ENCODE measurements around the gene PRSS8. TPM values are rescaled to one million over a fixed set of nuclear protein-coding genes. Genes with fewer than 3 reads are reported as not detected.
"Not testable (repeated sequence)": the region's sequence is repeated elsewhere in the genome, so short reads cannot be mapped to it uniquely, and the experiment has no call there.

Gene PRSS8
- polyA plus RNA-seq, 3 donors from 2014 or later, result not detected

DNA sequence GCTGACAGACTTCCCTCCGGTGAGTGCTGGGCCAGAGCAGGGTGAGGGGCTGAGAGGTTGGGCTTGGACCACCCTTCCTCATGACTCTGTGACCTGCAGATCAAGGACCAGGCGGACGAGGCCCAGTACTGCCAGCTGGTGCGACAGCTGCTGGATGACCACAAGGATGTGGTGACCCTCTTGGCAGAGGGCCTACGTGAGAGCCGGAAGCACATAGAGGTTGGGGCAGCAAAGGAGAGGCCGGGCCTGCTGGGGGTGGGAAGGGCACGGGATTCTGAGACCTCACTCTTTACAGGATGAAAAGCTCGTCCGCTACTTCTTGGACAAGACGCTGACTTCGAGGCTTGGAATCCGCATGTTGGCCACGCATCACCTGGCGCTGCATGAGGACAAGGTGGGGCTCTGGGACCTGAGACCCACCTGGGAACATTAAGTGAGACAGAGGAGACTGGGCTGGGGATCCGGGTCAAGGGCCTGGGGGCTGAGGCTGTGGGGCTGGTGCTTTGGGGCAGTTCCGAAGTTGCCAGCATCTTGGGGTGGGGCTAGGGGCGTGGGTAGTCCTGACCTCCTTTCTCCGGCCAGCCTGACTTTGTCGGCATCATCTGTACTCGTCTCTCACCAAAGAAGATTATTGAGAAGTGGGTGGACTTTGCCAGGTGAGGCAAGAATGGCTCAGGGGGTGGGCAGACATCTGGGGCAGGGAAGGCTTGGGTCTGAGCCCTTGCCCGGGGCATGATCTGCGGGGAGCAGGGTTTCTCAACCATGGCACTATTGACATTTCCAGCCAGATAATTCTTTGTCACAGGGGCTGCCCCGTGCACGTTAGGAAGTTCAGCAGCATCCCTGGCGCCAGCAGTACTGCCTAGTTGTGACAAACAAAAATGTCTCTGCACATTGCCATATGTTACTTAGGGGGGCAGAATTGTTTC is 25.2 kb downstream of the PRSS8 start:
- H3K9me3 Mint-ChIP-seq, result no peaks in the 10 kb centered on the region
- H3K4me1 Mint-ChIP-seq, result peaks cover 16 to 17% of the 10 kb centered on the region in 2 donors
- DNase-seq, result no peak
- peaks cover 0 to 8% (median 4%) of the 10 kb centered on the region in 3 donors for H3K36me3 Mint-ChIP-seq
- peak overlapping the region in 4 of 5 donors; percentile 21 to 42 (median 32) for H3K4me3 Mint-ChIP-seq
- no peak overlapping the region for H3K27ac Mint-ChIP-seq
- peaks cover 0 to 3% (median 0%) of the 10 kb centered on the region in 3 donors for H3K27me3 Mint-ChIP-seq (ENCODE audit: low read depth in 3 of 3)

DNA sequence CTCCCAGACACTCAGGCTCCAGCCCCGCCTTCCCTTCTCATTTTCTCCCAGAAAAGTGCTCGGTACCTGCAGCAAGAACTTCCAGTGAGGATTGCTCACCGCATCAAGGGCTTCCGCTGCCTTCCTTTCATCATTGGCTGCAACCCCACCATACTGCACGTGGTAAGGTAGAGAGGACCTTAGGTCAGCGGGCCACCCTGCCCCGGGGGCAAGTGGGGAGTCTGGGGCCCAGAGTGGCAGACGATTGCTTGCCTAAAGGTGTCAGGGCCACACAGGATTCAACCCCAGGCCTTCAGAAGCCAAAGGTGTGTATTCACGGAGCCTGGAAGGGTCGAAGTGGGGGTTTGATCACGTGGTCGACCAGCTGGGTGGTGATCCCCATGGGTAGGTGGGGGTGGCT is 25.9 kb downstream of the PRSS8 start:
- peaks cover 0 to 3% (median 0%) of the 10 kb centered on the region in 3 donors for H3K27me3 Mint-ChIP-seq (ENCODE audit: low read depth in 3 of 3)
- DNase-seq, result no peak
- H3K4me3 Mint-ChIP-seq, result peak overlapping the region; percentile 76 to 81 (median 79)
- H3K4me1 Mint-ChIP-seq, result peaks cover 16 to 17% of the 10 kb centered on the region in 2 donors
- H3K9me3 Mint-ChIP-seq, result no peaks in the 10 kb centered on the region
- peaks cover 0 to 8% (median 4%) of the 10 kb centered on the region in 3 donors for H3K36me3 Mint-ChIP-seq
- H3K27ac Mint-ChIP-seq, result peak overlapping the region in 5 of 6 donors; percentile 23 to 73 (median 69)

DNA sequence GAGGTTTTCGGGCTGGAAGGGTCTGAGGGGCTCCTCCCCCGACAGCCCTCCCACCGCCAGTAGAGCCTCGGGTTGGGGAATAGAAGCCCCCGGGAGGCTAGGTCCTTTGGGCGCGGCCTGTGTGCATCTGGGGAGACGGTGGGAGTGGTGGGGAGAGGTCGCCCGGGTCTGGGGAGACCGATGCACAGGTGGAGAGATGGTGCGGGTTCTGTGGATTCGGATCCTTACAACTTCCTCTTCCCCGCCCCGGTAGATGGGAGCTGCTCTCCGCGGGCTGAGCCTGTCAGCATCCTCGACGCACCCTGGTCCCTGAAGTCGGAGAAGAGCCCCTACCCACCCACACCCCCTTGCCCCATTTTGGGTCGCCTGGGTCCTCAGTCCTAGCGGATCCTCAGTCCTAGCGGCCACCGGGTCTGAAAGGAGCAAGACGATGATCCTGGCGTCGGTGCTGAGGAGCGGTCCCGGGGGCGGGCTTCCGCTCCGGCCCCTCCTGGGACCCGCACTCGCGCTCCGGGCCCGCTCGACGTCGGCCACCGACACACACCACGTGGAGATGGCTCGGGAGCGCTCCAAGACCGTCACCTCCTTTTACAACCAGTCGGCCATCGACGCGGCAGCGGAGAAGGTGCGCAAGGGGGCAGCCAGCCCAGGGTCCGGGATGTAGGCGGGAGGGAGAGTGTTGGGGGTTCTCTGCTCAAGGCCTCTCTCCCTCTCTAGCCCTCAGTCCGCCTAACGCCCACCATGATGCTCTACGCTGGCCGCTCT is 26.6 kb downstream of the PRSS8 start:
- Mint-ChIP-seq H3K27ac (peak overlapping the region in 2 of 6 donors; percentile 69 to 71), H3K27me3 (ENCODE audit: low read depth in 3 of 3) (peaks cover 0 to 3% (median 0%) of the 10 kb centered on the region in 3 donors), H3K9me3 (no peaks in the 10 kb centered on the region), H3K4me3 (peak overlapping the region; percentile 76 to 81 (median 79)), H3K4me1 (peaks cover 16 to 17% of the 10 kb centered on the region in 2 donors), H3K36me3 (peaks cover 0 to 8% (median 4%) of the 10 kb centered on the region in 3 donors)
- DNase-seq, result no peak

DNA sequence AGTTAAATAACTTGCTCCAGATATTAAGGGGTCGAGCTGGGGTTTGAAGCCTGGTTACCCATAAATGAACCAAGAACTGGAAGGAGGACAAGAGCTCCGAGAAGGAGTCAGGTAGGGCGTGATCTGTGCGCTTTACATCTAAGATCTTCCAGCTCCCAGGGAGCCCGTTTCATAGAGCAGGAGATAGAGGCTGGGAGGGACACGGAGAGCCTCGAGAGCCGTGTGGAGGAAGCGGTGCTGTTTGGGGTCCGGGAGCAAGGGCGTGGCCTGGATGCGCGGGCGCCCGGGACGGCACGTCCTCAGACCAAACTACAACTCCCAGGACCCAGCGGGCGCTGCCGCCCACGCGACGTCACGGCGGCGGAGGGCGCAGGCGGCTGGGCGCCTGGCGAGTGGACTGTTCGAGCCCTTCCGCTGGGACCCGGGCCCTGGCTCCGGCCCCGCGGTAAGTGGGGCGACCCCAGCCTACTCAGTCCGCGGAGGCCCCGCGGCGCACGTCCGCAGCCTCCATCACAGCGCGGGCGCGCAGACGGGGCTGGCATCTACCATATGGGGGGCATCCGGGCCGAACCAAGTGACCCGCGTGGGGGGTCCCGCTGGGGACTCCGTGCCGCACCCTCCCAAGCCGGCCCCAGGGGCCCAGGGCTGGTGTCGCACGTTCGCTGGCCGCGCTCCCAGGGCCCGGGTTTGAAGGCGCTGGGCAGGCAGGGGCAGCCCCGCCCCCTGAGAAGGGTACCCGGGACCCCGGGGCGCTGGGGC is 27.3 kb downstream of the PRSS8 start, which contains the start of gene BCKDK:
TSS of gene BCKDK (plus strand) at position 352 of the 759 bp plus-strand sequence. CDS start 838 bp downstream, outside the sequence.
- peaks cover 0 to 5% (median 0%) of the 10 kb centered on the region in 3 donors for H3K27me3 Mint-ChIP-seq (ENCODE audit: low read depth in 3 of 3)
- peaks cover 0 to 8% (median 4%) of the 10 kb centered on the region in 3 donors for H3K36me3 Mint-ChIP-seq
- peak; percentile 41 to 47 (median 41) for DNase-seq
- peak within 1 kb of the TSS; percentile 47 to 81 (median 65) for H3K27ac Mint-ChIP-seq
- H3K4me1 Mint-ChIP-seq, result peaks cover 15 to 16% of the 10 kb centered on the region in 2 donors
- no peaks in the 10 kb centered on the region for H3K9me3 Mint-ChIP-seq
- H3K4me3 Mint-ChIP-seq, result peak within 1 kb of the TSS; percentile 80 to 89 (median 84)

DNA sequence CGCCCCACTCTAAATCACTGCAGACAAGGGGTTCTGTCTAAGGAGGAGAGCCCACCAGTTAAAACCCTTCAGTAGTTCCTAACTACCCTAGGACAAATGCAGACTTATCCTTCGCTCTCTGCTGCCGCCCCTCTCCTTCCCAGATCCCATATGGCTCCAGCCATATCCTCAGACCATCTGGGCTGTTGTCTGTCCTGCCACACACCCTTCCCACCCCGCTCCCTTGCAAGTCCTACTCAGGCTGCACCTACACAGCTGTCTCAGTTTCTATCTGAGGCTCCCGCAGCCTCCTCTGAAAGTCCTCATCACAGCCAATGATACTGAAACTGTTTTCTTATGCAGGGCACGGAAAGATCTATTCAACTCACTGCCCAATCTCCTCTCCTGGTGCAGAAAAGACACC is 28.1 kb downstream of the PRSS8 start:
- Mint-ChIP-seq H3K4me3 (peak overlapping the region; percentile 80 to 89 (median 84)), H3K27ac (peak overlapping the region in 5 of 6 donors; percentile 10 to 73 (median 47)), H3K9me3 (no peaks in the 10 kb centered on the region), H3K36me3 (peaks cover 0 to 7% (median 4%) of the 10 kb centered on the region in 3 donors), H3K4me1 (peaks cover 15 to 16% of the 10 kb centered on the region in 2 donors), H3K27me3 (ENCODE audit: low read depth in 3 of 3) (peaks cover 0 to 5% (median 2%) of the 10 kb centered on the region in 3 donors)
- DNase-seq, result no peak

DNA sequence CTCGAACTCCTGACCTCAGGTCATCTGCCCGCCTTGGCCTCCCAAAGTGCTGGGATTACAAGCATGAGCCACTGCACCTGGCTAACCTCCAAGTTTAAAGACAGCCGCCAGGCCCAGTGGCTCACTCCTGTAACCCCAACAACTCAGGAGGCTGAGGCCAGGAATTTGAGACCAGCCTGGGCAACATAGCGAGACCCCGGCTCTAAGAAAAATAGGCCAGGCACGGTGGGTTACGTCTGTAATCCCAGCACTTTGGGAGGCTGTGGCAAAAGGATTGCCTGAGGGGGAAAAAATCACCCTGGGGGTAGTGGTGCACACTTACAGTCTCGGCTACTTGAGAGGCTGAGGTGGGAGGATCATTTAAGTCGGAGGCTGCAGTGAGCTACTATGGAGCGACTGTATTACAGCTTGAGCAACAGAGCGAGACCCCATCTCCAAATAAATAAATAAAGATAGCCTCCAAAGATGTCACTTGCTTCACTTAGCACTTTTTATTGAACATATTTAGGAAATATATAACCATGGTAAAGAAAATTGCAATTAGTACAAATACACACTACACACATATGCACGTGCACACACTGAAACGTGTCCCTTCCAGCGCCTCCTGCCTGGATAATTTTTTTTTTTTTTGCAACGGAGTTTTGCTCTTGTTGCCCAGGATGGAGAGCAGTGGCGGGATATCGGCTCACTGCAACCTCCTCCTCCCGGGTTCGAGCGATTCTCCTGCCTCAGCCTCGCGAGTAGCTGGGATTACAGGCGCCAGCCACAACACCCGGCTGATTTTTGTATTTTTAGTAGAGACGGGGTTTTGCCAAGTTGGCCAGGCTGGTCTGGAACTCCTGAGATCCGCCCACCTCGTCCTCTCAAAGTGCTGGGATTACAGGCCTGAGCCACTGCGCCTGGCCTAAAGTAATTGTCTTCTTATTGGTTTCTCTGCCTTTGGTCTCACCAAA is 28.7 kb downstream of the PRSS8 start:
- Mint-ChIP-seq H3K27me3 (ENCODE audit: low read depth in 3 of 3) (peaks cover 0 to 5% (median 2%) of the 10 kb centered on the region in 3 donors), H3K4me1 (peaks cover 15 to 16% of the 10 kb centered on the region in 2 donors), H3K36me3 (peaks cover 0 to 6% (median 4%) of the 10 kb centered on the region in 3 donors), H3K4me3 (peak overlapping the region in 3 of 5 donors; percentile 80 to 84 (median 83)), H3K27ac (peak overlapping the region in 2 of 6 donors; percentile 10 to 47), H3K9me3 (no peaks in the 10 kb centered on the region)
- DNase-seq, result no peak

DNA sequence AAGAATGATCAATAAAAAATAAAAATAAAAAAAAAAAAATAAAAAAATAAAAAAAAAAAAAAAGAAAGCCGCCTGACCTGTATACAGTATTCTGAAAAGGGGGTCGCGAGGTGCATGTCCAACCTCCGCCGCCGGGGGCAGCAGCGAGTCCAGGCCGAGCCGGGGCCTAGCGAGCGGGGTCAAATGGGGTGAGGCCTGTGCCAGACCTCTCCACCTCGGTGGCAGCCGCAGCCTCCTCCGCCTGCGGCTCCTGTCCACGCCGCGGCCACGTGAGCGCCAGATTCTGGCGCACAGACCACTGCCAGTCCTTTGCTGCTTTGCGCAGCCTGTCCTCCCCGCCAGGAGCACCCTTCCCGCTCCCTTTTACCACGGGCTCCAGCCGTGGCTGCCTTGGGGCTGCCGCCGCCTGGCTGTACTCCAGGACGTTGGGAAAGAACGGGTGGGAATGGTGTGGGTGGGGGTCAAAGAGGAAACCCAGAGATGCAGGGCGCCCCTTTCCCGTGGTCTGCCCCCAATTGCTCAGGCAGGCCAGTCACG is 29.8 kb downstream of the PRSS8 start:
- Mint-ChIP-seq H3K9me3 (no peaks in the 10 kb centered on the region), H3K36me3 (peaks cover 0 to 6% (median 4%) of the 10 kb centered on the region in 3 donors), H3K27me3 (ENCODE audit: low read depth in 3 of 3) (peaks cover 1 to 7% (median 2%) of the 10 kb centered on the region in 3 donors), H3K4me1 (peaks cover 15 to 16% of the 10 kb centered on the region in 2 donors), H3K27ac (peak overlapping the region; percentile 39 to 84 (median 74)), H3K4me3 (peak overlapping the region; percentile 35 to 65 (median 58))
- peak; percentile 83 to 85 (median 84) for DNase-seq

DNA sequence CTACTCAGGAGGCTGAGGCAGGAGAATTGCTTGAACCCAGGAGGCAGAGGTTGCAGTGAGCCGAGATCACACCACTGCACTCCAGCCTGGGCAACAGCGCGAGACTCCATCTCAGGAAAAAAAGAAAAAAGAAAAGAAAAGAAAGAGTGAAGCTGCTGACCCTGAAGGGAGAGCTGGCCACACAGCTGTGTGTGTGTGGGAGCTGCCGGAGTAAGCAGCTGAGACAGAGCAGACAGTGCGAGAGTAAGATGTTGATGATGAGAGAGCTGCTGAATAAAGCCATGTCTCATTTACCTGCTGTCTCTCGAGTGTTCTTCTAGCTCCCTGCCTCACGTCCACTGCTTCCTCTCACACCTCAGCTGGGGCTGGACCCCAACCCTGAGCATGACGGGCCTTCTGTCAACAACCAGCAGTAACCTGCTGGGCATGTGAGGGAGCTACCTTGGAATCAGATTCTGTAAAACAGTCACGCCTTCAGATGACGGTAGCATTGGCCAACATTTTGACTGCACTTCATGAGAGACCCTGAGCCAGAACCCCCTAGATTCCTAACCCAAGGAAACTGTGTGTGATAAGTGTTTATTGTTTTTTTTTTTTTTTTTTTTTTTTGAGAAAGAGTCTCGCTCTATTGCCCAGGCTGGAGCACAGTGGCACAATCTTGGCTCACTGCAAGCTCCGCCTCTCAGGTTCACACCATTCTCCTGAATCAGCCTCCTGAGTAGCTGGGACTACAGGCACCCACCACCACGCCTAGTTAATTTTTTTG is 34.5 kb downstream of the PRSS8 start:
- not testable (repeated sequence) for H3K27me3 Mint-ChIP-seq (ENCODE audit: low read depth in 3 of 3); H3K27ac Mint-ChIP-seq; H3K4me3 Mint-ChIP-seq; DNase-seq; H3K9me3 Mint-ChIP-seq; H3K36me3 Mint-ChIP-seq
- peaks cover 4 to 12% of the 10 kb centered on the region in 2 donors for H3K4me1 Mint-ChIP-seq

DNA sequence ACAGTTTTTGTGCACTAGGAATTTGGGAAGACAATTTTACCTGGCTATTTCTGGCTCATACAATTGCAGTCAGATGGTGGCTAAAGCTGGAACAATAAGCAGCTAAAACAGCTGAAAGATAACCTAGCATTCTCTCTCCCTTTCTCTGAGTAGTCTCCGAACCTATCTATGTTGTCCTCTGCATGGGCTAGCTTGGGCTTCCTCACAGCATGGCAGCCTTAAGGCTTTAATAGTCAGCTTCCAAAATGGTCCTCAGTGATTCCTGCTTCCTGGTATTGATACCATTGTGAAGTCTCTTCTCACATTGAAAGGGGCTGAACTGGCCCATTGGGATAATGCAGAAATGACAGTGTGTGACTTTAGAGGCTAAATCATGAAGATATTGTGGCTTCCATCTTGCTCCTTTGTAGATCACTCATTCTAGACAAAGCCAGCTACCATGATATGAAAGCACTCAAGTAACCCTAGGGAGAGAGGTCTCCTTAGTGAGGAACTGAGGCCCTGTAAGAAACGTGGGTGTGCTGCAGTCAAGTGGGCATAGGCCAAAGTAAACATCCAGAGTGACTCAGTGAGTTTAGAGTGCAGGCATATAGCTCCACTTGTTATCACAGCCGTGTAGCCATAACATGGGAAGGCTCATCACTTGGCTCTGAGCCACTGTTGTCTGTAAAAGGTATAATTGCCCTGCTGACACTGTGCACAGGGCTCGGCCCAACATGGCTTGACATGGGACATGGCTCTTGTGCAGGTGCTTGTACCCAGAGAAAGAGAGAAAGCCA is 35.5 kb downstream of the PRSS8 start:
- no peak overlapping the region for H3K4me3 Mint-ChIP-seq
- DNase-seq, result no peak
- H3K27me3 Mint-ChIP-seq (ENCODE audit: low read depth in 3 of 3), result peaks cover 9 to 11% (median 10%) of the 10 kb centered on the region in 3 donors
- H3K36me3 Mint-ChIP-seq, result no peaks in the 10 kb centered on the region
- peaks cover 0 to 1% (median 0%) of the 10 kb centered on the region in 6 donors for H3K9me3 Mint-ChIP-seq
- peaks cover 8 to 16% of the 10 kb centered on the region in 2 donors for H3K4me1 Mint-ChIP-seq
- H3K27ac Mint-ChIP-seq, result no peak overlapping the region

DNA sequence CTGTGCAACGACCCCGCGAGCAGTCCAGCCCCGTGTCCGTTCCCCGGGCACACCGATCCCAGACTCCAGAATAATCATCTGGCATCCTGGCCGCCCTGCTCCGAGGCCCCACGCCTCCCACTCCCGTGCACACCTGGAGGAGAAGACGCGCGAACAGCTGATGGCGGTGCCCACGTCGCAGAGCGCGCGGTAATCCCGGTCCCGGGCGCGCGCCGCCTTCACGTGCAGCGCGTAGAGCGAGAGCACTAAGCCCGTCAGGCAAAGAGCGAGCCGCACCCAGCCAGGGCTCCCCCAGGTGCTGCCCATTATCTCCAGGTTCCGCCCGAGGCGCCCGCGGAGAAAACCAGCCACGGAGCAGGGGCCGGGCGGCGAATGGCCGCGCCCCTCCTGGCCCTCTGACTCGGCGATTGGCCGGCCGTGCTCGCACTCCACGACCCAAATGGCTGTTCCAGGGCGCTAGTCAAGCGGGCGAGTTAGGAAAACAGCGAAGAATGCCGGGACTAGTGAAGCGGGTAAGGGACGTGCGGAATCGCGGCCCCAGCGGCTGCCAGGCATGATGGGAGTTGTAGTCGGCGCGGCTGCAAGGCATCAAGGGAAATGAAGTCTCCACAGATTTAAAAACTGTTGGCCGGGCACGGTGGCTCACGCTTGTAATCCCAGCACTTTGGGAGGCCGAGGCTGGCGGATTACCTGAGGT is 41.0 kb downstream of the PRSS8 start, which contains the start of gene VKORC1:
TSS of gene VKORC1 (minus strand) at position 374 of the 697 bp plus-strand sequence. CDS start at position 306, 68 bp downstream.
- Mint-ChIP-seq H3K27ac (peak within 1 kb of the TSS; percentile 84 to 97 (median 90)), H3K4me3 (peak within 1 kb of the TSS; percentile 78 to 97 (median 87)), H3K4me1 (peaks cover 22 to 30% of the 10 kb centered on the region in 2 donors), H3K9me3 (no peaks in the 10 kb centered on the region), H3K36me3 (no peaks in the 10 kb centered on the region), H3K27me3 (ENCODE audit: low read depth in 3 of 3) (peaks cover 10 to 12% (median 12%) of the 10 kb centered on the region in 3 donors)
- DNase-seq, result peak; percentile 75 to 79 (median 77)

Measured in immature natural killer cell (primary cell).